ENCODE data around the gene NR2E3.

Gene NR2E3

GRCh38 chr15:71813723-71814470 lies 3.5 kb downstream of the NR2E3 start:
- H3K36me3 ChIP-seq (ENCODE audit: control insufficient read depth, insufficient read depth, low read length) = no peaks in the 10 kb centered on the region
- no peak for DNase-seq
- no peak overlapping the region for H3K4ac ChIP-seq (ENCODE audit: low read depth, low read length)
- H4K5ac ChIP-seq (ENCODE audit: low read length) = no peak overlapping the region
- no peak overlapping the region for H3K18ac ChIP-seq (ENCODE audit: low read length)
- no peak overlapping the region for H3K9ac ChIP-seq (ENCODE audit: low read length)
- no peaks in the 10 kb centered on the region for H3K27me3 ChIP-seq (ENCODE audit: insufficient read depth, low read length, poor library complexity)
- no peaks in the 10 kb centered on the region for H3K79me1 ChIP-seq (ENCODE audit: low read length)
- no peaks in the 10 kb centered on the region for H3K4me1 ChIP-seq (ENCODE audit: control insufficient read depth, low read depth, low read length)
- no peak overlapping the region for H3K4me3 ChIP-seq (ENCODE audit: low read length)
- H2AK5ac ChIP-seq (ENCODE audit: low read length) = no peak overlapping the region
- no peaks in the 10 kb centered on the region for H3K79me2 ChIP-seq (ENCODE audit: control insufficient read depth, insufficient read depth, low read length)
- WGBS (ENCODE audit: extremely low coverage, insufficient coverage, low lambda C conversion rate) = no CpG with 5 or more reads among the region's 9 CpGs
- H4K8ac ChIP-seq (ENCODE audit: low read depth, low read length) = no peak overlapping the region
- no peak overlapping the region for H3K27ac ChIP-seq (ENCODE audit: low read depth, low read length)
- H2BK120ac ChIP-seq (ENCODE audit: low read depth, low read length) = no peak overlapping the region
- no peak overlapping the region for H3K23ac ChIP-seq (ENCODE audit: low read length)
- no peak overlapping the region for H2BK15ac ChIP-seq (replicated peaks; ENCODE audit: low read depth)
- H3K4me2 ChIP-seq (ENCODE audit: low read length) = no peak overlapping the region
- no peak overlapping the region for H2BK5ac ChIP-seq (ENCODE audit: low read length)
- no peak overlapping the region for H3K56ac ChIP-seq (ENCODE audit: low read length)

GRCh38 chr15:71815301-71815700 lies 4.9 kb downstream of the NR2E3 start:
- no peaks in the 10 kb centered on the region for H3K79me2 ChIP-seq (ENCODE audit: control insufficient read depth, insufficient read depth, low read length)
- no peaks in the 10 kb centered on the region for H3K79me1 ChIP-seq (ENCODE audit: low read length)
- H3K27ac ChIP-seq (ENCODE audit: low read depth, low read length) = no peak overlapping the region
- no peak overlapping the region for H3K4ac ChIP-seq (ENCODE audit: low read depth, low read length)
- WGBS (ENCODE audit: extremely low coverage, insufficient coverage, low lambda C conversion rate) = no CpG with 5 or more reads among the region's 3 CpGs
- H3K4me3 ChIP-seq (ENCODE audit: low read length) = no peak overlapping the region
- H3K36me3 ChIP-seq (ENCODE audit: control insufficient read depth, insufficient read depth, low read length) = no peaks in the 10 kb centered on the region
- no peak overlapping the region for H3K56ac ChIP-seq (ENCODE audit: low read length)
- no peaks in the 10 kb centered on the region for H3K27me3 ChIP-seq (ENCODE audit: insufficient read depth, low read length, poor library complexity)
- H2BK5ac ChIP-seq (ENCODE audit: low read length) = no peak overlapping the region
- H2BK15ac ChIP-seq (replicated peaks; ENCODE audit: low read depth) = no peak overlapping the region
- no peak overlapping the region for H4K8ac ChIP-seq (ENCODE audit: low read depth, low read length)
- H3K4me2 ChIP-seq (ENCODE audit: low read length) = no peak overlapping the region
- H3K18ac ChIP-seq (ENCODE audit: low read length) = no peak overlapping the region
- no peak overlapping the region for H2AK5ac ChIP-seq (ENCODE audit: low read length)
- H3K23ac ChIP-seq (ENCODE audit: low read length) = no peak overlapping the region
- H3K4me1 ChIP-seq (ENCODE audit: control insufficient read depth, low read depth, low read length) = no peaks in the 10 kb centered on the region
- no peak for DNase-seq
- H3K9ac ChIP-seq (ENCODE audit: low read length) = no peak overlapping the region
- H2BK120ac ChIP-seq (ENCODE audit: low read depth, low read length) = no peak overlapping the region
- H4K5ac ChIP-seq (ENCODE audit: low read length) = no peak overlapping the region

- Histone ChIP-seq H2BK120ac (ENCODE audit: low read depth, low read length) (no peak overlapping the region), H3K4me3 (ENCODE audit: low read length) (no peak overlapping the region), H2BK15ac (replicated peaks; ENCODE audit: low read depth) (no peak overlapping the region), H3K4me1 (ENCODE audit: control insufficient read depth, low read depth, low read length) (no peaks in the 10 kb centered on the region), H3K79me2 (ENCODE audit: control insufficient read depth, insufficient read depth, low read length) (no peaks in the 10 kb centered on the region), H3K4me2 (ENCODE audit: low read length) (no peak overlapping the region), H3K27me3 (ENCODE audit: insufficient read depth, low read length, poor library complexity) (no peaks in the 10 kb centered on the region), H2AK5ac (ENCODE audit: low read length) (no peak overlapping the region), H3K4ac (ENCODE audit: low read depth, low read length) (no peak overlapping the region), H2BK5ac (ENCODE audit: low read length) (no peak overlapping the region), H4K8ac (ENCODE audit: low read depth, low read length) (no peak overlapping the region), H3K9ac (ENCODE audit: low read length) (no peak overlapping the region), H3K56ac (ENCODE audit: low read length) (no peak overlapping the region), H3K27ac (ENCODE audit: low read depth, low read length) (no peak overlapping the region), H3K18ac (ENCODE audit: low read length) (no peak overlapping the region), H3K36me3 (ENCODE audit: control insufficient read depth, insufficient read depth, low read length) (no peaks in the 10 kb centered on the region), H3K79me1 (ENCODE audit: low read length) (no peaks in the 10 kb centered on the region), H4K5ac (ENCODE audit: low read length) (no peak overlapping the region), H3K23ac (ENCODE audit: low read length) (no peak overlapping the region)
- WGBS (ENCODE audit: extremely low coverage, insufficient coverage, low lambda C conversion rate) = no CpG with 5 or more reads among the region's 13 CpGs
- no peak for DNase-seq
Observed at GRCh38 chr15:71817351-71817750, 7.0 kb downstream of the NR2E3 start.

- no peak overlapping the region for H4K5ac ChIP-seq (ENCODE audit: low read length)
Observed at GRCh38 chr15:71820127-71820526, 9.8 kb downstream of the NR2E3 start.

GRCh38 chr15:71821547-71822129 lies 11.3 kb downstream of the NR2E3 start:
- Histone ChIP-seq H3K4me1 (ENCODE audit: control insufficient read depth, low read depth, low read length) (no peaks in the 10 kb centered on the region), H3K4me3 (ENCODE audit: low read length) (no peak overlapping the region), H3K27ac (ENCODE audit: low read depth, low read length) (no peak overlapping the region)

More at GRCh38 chr15:71820127-71820526, 9.8 kb downstream of the NR2E3 start:
- H3K79me1 ChIP-seq (ENCODE audit: low read length) = no peaks in the 10 kb centered on the region
- no peaks in the 10 kb centered on the region for H3K79me2 ChIP-seq (ENCODE audit: control insufficient read depth, insufficient read depth, low read length)
- H2AK5ac ChIP-seq (ENCODE audit: low read length) = no peak overlapping the region
- H3K4ac ChIP-seq (ENCODE audit: low read depth, low read length) = no peak overlapping the region
- DNase-seq = no peak
- no peak overlapping the region for H3K9ac ChIP-seq (ENCODE audit: low read length)
- no peak overlapping the region for H3K23ac ChIP-seq (ENCODE audit: low read length)
- no peak overlapping the region for H3K18ac ChIP-seq (ENCODE audit: low read length)
- no peak overlapping the region for H2BK5ac ChIP-seq (ENCODE audit: low read length)
- no peak overlapping the region for H2BK120ac ChIP-seq (ENCODE audit: low read depth, low read length)
- no peak overlapping the region for H4K8ac ChIP-seq (ENCODE audit: low read depth, low read length)
- WGBS (ENCODE audit: extremely low coverage, insufficient coverage, low lambda C conversion rate) = no CpG with 5 or more reads among the region's 1 CpG
- H3K4me2 ChIP-seq (ENCODE audit: low read length) = no peak overlapping the region
- no peak overlapping the region for H2BK15ac ChIP-seq (replicated peaks; ENCODE audit: low read depth)
- H3K36me3 ChIP-seq (ENCODE audit: control insufficient read depth, insufficient read depth, low read length) = no peaks in the 10 kb centered on the region
- H3K27ac ChIP-seq (ENCODE audit: low read depth, low read length) = no peak overlapping the region
- H3K4me1 ChIP-seq (ENCODE audit: control insufficient read depth, low read depth, low read length) = no peaks in the 10 kb centered on the region
- no peak overlapping the region for H3K56ac ChIP-seq (ENCODE audit: low read length)
- H3K27me3 ChIP-seq (ENCODE audit: insufficient read depth, low read length, poor library complexity) = no peaks in the 10 kb centered on the region
- H3K4me3 ChIP-seq (ENCODE audit: low read length) = no peak overlapping the region

More at GRCh38 chr15:71821547-71822129, 11.3 kb downstream of the NR2E3 start:
- H3K27me3 ChIP-seq (ENCODE audit: insufficient read depth, low read length, poor library complexity) = no peaks in the 10 kb centered on the region
- H3K18ac ChIP-seq (ENCODE audit: low read length) = no peak overlapping the region
- H3K23ac ChIP-seq (ENCODE audit: low read length) = no peak overlapping the region
- H3K4me2 ChIP-seq (ENCODE audit: low read length) = no peak overlapping the region
- H2BK5ac ChIP-seq (ENCODE audit: low read length) = no peak overlapping the region
- H4K8ac ChIP-seq (ENCODE audit: low read depth, low read length) = no peak overlapping the region
- H2BK15ac ChIP-seq (replicated peaks; ENCODE audit: low read depth) = no peak overlapping the region
- H3K79me1 ChIP-seq (ENCODE audit: low read length) = no peaks in the 10 kb centered on the region
- H4K5ac ChIP-seq (ENCODE audit: low read length) = no peak overlapping the region
- no peak overlapping the region for H2AK5ac ChIP-seq (ENCODE audit: low read length)
- H3K4ac ChIP-seq (ENCODE audit: low read depth, low read length) = no peak overlapping the region
- no peaks in the 10 kb centered on the region for H3K36me3 ChIP-seq (ENCODE audit: control insufficient read depth, insufficient read depth, low read length)
- no peak overlapping the region for H2BK120ac ChIP-seq (ENCODE audit: low read depth, low read length)
- H3K79me2 ChIP-seq (ENCODE audit: control insufficient read depth, insufficient read depth, low read length) = no peaks in the 10 kb centered on the region
- DNase-seq = no peak
- WGBS (ENCODE audit: extremely low coverage, insufficient coverage, low lambda C conversion rate) = no CpG with 5 or more reads among the region's 5 CpGs
- no peak overlapping the region for H3K56ac ChIP-seq (ENCODE audit: low read length)
- no peak overlapping the region for H3K9ac ChIP-seq (ENCODE audit: low read length)
